Hepatocyte (in vitro differentiated cells): ENCODE results near the gene CEMIP2.

ENCODE experiments used
- EZH2 ChIP-seq: fragments of 200-600 bp; sonication (generic); IDR thresholded peaks from 2 replicates; pipeline ENCODE4 v1.6.1; 2016; ENCODE audit warnings: antibody characterized with exemption, mild to moderate bottlenecking, borderline replicate concordance
- TF ChIP-seq, protein P1 (sequence below): fragments of 200-600 bp; sonication (generic); IDR thresholded peaks from 2 replicates; pipeline ENCODE4 v1.5.1; 2016; ENCODE audit warnings: antibody characterized with exemption, mild to moderate bottlenecking; ENCODE audit not compliant: poor library complexity

DNA sequence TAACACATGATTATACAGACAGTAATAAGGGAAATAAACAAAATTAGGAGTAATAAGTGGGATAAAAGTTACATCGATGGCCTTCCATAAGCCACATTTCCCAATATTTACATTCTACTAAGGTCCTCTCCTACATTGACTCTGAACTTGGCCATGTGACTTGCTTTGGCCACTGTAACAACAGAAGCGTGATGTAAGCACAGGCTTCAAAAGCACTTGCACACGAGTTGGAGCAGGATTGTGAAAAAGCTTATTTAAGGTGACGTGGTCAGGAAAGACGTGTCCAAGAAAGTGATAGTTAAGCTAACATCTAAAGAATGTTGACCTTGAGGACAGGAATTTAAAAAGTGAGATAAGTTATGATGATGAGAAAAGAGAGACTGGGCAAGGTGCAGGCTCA, 9.8 kb upstream of the CEMIP2 start:
- no peak for TF ChIP-seq EZH2
- TF ChIP-seq, protein P1, sequence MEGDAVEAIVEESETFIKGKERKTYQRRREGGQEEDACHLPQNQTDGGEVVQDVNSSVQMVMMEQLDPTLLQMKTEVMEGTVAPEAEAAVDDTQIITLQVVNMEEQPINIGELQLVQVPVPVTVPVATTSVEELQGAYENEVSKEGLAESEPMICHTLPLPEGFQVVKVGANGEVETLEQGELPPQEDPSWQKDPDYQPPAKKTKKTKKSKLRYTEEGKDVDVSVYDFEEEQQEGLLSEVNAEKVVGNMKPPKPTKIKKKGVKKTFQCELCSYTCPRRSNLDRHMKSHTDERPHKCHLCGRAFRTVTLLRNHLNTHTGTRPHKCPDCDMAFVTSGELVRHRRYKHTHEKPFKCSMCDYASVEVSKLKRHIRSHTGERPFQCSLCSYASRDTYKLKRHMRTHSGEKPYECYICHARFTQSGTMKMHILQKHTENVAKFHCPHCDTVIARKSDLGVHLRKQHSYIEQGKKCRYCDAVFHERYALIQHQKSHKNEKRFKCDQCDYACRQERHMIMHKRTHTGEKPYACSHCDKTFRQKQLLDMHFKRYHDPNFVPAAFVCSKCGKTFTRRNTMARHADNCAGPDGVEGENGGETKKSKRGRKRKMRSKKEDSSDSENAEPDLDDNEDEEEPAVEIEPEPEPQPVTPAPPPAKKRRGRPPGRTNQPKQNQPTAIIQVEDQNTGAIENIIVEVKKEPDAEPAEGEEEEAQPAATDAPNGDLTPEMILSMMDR: no peak
